ENCODE results near the gene TMC3.

DNA sequence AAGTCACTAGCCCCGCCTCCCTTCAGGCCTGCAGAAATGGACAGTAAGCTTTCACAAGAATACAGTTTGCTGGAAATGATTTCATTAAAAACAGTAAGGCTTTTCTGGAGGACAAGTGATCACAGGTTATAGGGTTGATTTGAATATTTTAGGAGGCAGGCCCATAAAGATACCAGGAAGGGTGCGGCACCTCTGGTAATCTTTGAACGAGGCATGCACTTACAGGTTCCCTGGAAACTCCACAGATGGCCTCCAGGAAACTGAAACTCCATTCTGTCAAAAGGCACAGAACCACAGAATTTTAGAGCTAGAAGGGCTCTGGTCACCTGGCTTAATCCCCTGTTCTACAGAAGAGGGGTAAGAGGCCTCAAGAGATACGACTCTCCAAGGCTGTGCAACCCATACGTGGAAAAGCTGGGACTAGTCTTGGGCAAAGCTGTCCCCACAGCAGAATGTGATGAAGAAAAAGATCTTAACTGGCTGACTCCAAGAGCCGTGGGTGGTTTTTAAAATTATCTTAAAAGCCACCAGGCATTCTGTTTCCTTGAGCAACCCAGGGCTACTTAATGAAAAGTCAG is 51.2 kb downstream of the TMC3 start:
- TF ChIP-seq GATA3 (IDR thresholded peaks at IDR 0.05; ENCODE audit: low read depth, low read length) (no peak), GATA2 (IDR thresholded peaks at IDR 0.05; ENCODE audit: low read depth, low read length) (no peak)

All from SH-SY5Y (cell line).